Vagina (tissue), 2 donors: ENCODE data around the gene KRT13. TPM values are rescaled to one million over a fixed set of nuclear protein-coding genes. Genes with fewer than 3 reads are reported as not detected.

Source experiments
- DNase-seq, 2 donors: peaks; one replicate each; pipeline ENCODE4 v3.0.0-alpha.2; 2017; ENCODE audit errors: extremely low spot score in 2 of 2
- H3K27ac ChIP-seq: fragments of 200-600 bp; sonication (generic); one replicate; pipeline ENCODE4 v1.5.1; 2019
- H3K27me3 ChIP-seq: fragments of 200-600 bp; sonication (generic); one replicate; pipeline ENCODE4 v1.5.1; 2019
- H3K36me3 ChIP-seq, 2 donors: fragments of 200-600 bp; sonication (generic); one replicate each; pipeline ENCODE4 v1.5.1; 2017 to 2019
- H3K4me1 ChIP-seq: fragments of 200-600 bp; sonication (generic); one replicate; pipeline ENCODE4 v1.5.1; 2019
- H3K4me3 ChIP-seq, 2 donors: fragments of 200-600 bp; sonication (generic); 1 replicate in 1 of 2; 2 replicates in 1 of 2; pipeline ENCODE4 v1.5.1; 2016 to 2019
- H3K9me3 ChIP-seq: fragments of 200-600 bp; sonication (generic); one replicate; pipeline ENCODE4 v1.5.1; 2019
- CTCF ChIP-seq, 3 experiments: fragments of 450-650 bp in 2 of 3; fragments of 200-600 bp in 1 of 3; sonication (generic) in 1 of 3; IDR thresholded peaks; one replicate each; pipeline ENCODE4 v1.5.1; 2017 to 2019; ENCODE audit warnings: antibody characterized with exemption in 3 of 3, mild to moderate bottlenecking in 2 of 3, moderate library complexity in 2 of 3
- POLR2A ChIP-seq, 2 donors: fragments of 450-650 bp; IDR thresholded peaks; one replicate each; pipeline ENCODE4 v1.6.1; 2017; ENCODE audit warnings: antibody characterized with exemption in 2 of 2, mild to moderate bottlenecking in 2 of 2, moderate library complexity in 2 of 2
- POLR2AphosphoS5 ChIP-seq, 2 donors: sonication (generic); formaldehyde crosslinking; IDR thresholded peaks; one replicate each; pipeline ENCODE4 v1.9.0; 2017; ENCODE audit warnings: antibody characterized with exemption in 2 of 2, mild to moderate bottlenecking in 2 of 2, low read depth in 1 of 2; ENCODE audit not compliant: insufficient read depth in 1 of 2
- intact Hi-C: fragments of 100-400 bp; cut with DNase I; formaldehyde crosslinking; loops from one replicate; pipeline ENCODE4 v1.15.1; 2023
- total RNA-seq: library from RNA; depleted of rRNA; stranded (reverse); fragments of >200 nt; gene quantifications from one replicate; pipeline ENCODE4 v1.2.3, GENCODE V29; 2016

The KRT13 gene
- total RNA-seq, 1 donor from 2014 or later: 10,968 TPM

DNA sequence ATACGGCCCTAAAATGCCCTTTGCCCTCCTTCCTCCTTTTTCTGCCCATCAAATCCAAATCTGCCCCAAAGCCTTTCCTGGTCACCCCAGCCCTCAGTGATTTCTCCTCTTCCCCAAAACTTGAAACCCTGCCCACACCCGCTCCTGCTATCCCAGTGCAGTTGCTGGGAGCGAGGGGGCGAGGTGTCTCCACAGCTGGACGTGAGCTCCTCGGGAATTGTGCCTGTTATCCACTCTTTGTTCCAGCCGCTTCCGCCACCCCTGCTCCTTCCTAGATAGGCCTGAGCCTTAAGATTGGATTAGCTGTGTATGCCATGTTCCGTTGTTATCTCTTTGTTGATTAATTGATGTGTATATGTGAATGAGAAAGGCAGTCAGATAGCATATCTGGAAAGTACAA is 21.9 kb downstream of the KRT13 start:
- no peak for DNase-seq

GRCh38 chr17:41481036-41481435 is 24.4 kb downstream of the KRT13 start, which contains the start of gene KRT35:
Gene KRT35, minus strand, starts transcription at chr17:41481151. Its CDS starts 54 bp downstream, at chr17:41481097.
- H3K4me3 ChIP-seq: no peak within 1 kb of the TSS
- DNase-seq: no peak
- no peaks in the 10 kb centered on the region for H3K4me1 ChIP-seq
- TF ChIP-seq POLR2AphosphoS5 (IDR thresholded peaks at IDR 0.05; ENCODE audit: insufficient read depth in 1 of 2, low read depth in 1 of 2) (no peak), POLR2A (IDR thresholded peaks at IDR 0.05) (no peak), CTCF (IDR thresholded peaks at IDR 0.05) (no peak)
- H3K27me3 ChIP-seq: no peaks in the 10 kb centered on the region
- no peaks in the 10 kb centered on the region for H3K9me3 ChIP-seq
- no peak within 1 kb of the TSS for H3K27ac ChIP-seq
- no peaks in the 10 kb centered on the region for H3K36me3 ChIP-seq
- intact Hi-C loops: no loop called here

More for the DNA sequence above, 21.9 kb downstream of the KRT13 start:
- Histone ChIP-seq H3K27me3 (no peaks in the 10 kb centered on the region), H3K36me3 (no peaks in the 10 kb centered on the region), H3K27ac (no peak overlapping the region), H3K4me3 (no peak overlapping the region), H3K9me3 (no peaks in the 10 kb centered on the region), H3K4me1 (no peaks in the 10 kb centered on the region)
- TF ChIP-seq POLR2A (IDR thresholded peaks at IDR 0.05) (no peak), POLR2AphosphoS5 (IDR thresholded peaks at IDR 0.05; ENCODE audit: insufficient read depth in 1 of 2, low read depth in 1 of 2) (no peak), CTCF (IDR thresholded peaks at IDR 0.05) (no peak)
- intact Hi-C loops: no loop called here

- no peaks in the 10 kb centered on the region for H3K9me3 ChIP-seq
- no peaks in the 10 kb centered on the region for H3K4me1 ChIP-seq
- no peaks in the 10 kb centered on the region for H3K36me3 ChIP-seq
- DNase-seq: no peak
- TF ChIP-seq POLR2A (IDR thresholded peaks at IDR 0.05): no peak
- TF ChIP-seq CTCF (IDR thresholded peaks at IDR 0.05): no peak
- no peak for TF ChIP-seq POLR2AphosphoS5 (IDR thresholded peaks at IDR 0.05; ENCODE audit: insufficient read depth in 1 of 2, low read depth in 1 of 2)
- H3K27me3 ChIP-seq: no peaks in the 10 kb centered on the region
- H3K4me3 ChIP-seq: no peak overlapping the region
- H3K27ac ChIP-seq: no peak overlapping the region
- intact Hi-C loops: no loop called here
Measured at GRCh38 chr17:41480581-41480980, 24.8 kb downstream of the KRT13 start.

GRCh38 chr17:41480136-41480535 is 25.3 kb downstream of the KRT13 start:
- H3K27me3 ChIP-seq: no peaks in the 10 kb centered on the region
- no peaks in the 10 kb centered on the region for H3K36me3 ChIP-seq
- intact Hi-C loops: no loop called here

More at GRCh38 chr17:41480136-41480535, 25.3 kb downstream of the KRT13 start:
- no peak for DNase-seq
- no peaks in the 10 kb centered on the region for H3K9me3 ChIP-seq
- no peak overlapping the region for H3K27ac ChIP-seq
- TF ChIP-seq POLR2A (IDR thresholded peaks at IDR 0.05) (no peak), CTCF (IDR thresholded peaks at IDR 0.05) (no peak), POLR2AphosphoS5 (IDR thresholded peaks at IDR 0.05; ENCODE audit: insufficient read depth in 1 of 2, low read depth in 1 of 2) (no peak)
- H3K4me1 ChIP-seq: no peaks in the 10 kb centered on the region
- H3K4me3 ChIP-seq: no peak overlapping the region
